AG20443 (cell line): ENCODE measurements around the gene CDC42EP4.
A peak's percentile ranks its signal among the peaks of the same experiment; 100 is the strongest.
"Not testable (repeated sequence)": the region's sequence is repeated elsewhere in the genome, so short reads cannot be mapped to it uniquely, and the experiment has no call there.

Experiments
- DNase-seq: peaks from one replicate; pipeline ENCODE4 v3.0.0; 2012; ENCODE audit warnings: low spot score, mixed read lengths

Gene CDC42EP4

GRCh38 chr17:73343168-73343634 is 31.4 kb upstream of the CDC42EP4 start:
- DNase-seq: peak; percentile 89

GRCh38 chr17:73342541-73343167 is 30.9 kb upstream of the CDC42EP4 start:
- DNase-seq: peak; percentile 40

- DNase-seq: peak; percentile 66
Observed at GRCh38 chr17:73342050-73342522, 30.3 kb upstream of the CDC42EP4 start.

DNA sequence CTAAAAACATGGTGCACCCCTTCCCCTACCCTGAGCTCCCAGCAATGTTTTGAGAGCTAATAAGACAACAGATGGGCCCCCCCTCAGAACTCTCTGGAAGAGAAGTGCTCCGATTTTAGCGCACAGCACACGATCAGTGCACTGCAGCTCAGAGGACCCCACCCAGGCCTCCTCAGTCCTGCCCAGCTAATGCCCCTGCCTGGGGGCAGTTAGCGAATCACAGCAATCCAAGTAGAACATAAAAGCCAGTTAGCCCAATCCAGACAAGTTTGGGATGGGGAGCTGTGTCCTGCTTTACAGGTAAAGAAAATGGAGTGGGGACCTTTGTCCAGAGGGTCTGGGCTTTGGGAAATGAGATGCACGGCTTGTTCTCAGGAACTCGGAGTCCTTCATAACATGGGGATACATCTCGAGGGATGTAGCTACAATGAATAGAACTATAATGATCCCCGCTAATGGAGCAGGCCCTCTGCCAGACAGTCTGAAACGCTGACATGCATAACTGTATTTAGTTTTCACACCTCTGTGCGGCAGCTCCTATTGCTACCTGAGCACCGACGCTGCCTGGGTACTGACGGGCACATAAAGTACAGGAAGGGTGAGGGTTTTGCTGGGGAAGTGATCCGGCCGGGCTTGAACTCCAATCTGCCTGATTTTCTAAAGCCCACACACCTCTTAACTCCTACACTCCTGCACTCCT is 29.7 kb upstream of the CDC42EP4 start:
- no peak for DNase-seq

DNA sequence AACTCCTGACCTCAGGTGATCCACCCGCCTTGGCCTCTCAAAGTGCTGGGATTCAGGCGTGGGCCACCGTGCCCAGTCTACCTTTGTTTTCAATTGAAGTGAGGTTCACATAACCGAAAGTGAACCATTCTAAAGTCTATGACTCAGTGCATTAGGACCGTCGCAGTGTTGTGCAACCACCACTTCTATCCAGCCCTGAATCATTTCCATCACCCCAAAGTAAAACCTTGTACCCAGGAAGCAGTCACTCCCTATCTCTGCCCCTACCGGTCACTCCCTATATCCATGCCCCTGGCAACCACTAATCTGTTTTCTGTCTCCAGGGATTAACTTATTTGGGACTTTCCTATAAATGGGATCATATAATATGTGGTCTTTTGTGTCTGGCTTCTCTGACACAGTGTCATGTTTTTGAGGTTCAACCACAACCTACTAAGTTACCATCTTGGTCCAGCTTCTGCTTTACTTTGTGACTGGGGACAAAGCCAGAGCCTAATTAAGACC is 28.3 kb upstream of the CDC42EP4 start:
- DNase-seq: peak; percentile 92

DNA sequence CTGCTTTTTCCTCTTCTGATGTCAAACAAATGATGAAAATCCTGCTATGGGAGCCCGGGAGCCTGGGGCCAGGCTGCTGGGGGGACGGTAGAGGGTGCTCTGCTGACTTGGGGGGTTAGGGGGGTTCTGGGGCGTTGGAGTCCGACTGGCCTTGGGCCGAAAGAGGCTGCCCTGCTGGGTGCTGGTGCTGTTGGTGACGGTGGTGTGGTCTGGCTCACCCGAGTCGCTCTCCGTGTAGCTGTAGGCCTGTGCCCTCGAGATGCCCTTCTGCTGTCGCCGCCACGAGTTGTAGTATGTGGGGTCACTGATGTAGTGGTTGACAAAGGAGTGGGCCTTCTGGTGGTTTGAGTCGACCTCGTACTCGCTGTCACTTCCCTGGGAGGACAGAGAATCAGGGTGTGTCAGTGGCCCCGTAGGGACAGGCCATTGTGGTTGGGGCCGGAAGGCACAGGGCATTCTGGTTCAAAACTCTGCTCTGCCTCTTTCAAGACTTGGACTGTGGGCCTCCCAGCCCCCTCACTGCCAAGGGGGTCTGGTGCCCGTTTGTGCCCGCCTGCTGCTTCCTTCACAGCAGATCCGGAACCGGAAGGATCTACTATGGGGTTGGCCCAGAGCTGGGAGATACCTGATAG is 26.9 kb upstream of the CDC42EP4 start:
- DNase-seq: no peak

- peak; percentile 60 for DNase-seq
Observed at GRCh38 chr17:73338050-73338521, 26.3 kb upstream of the CDC42EP4 start.

GRCh38 chr17:73337330-73337710 is 25.5 kb upstream of the CDC42EP4 start:
- no peak for DNase-seq

DNA sequence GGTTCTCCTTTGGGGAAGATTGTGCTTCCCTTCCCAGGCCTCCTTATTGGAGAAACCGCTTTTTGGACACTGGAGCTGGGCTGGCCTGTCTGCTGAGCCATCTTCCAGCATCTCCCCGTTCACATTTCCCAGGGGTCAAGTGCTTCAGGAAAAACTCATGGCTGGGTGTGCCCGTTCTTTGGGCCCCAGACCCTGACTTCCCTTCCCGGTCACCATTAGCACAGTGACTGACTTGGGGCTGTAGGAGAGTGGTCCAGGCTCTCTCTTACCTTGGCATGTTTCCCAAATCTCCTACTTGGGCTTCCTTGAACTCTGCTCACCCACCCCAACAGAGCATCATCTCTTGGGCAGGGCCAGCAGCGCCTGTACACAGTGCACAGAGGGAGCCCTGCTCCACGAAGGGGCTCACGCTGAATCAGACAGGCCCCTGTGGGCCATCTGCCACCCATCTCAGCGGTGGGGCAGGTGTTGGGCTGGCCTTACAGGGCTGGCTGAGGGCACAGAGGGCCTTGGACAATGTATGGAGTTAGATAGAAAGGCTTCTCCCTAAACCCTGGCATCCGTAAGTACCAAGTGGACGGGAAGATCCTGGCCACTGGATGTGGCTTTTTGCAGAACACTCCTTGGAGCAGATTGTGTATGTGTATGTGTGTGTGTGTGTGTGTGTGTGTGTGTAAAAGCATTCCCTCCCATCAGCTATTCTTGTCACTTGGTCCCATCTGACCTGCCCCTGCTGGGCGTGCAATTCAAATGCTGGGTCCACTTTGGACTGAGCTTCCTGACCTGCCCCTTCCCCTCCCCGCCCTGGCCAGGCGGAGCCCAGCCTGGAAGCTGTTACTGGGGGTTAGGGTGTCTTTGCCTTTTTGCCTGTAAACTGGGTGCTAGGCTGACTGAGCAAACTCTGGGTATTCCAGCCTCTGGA is 24.9 kb upstream of the CDC42EP4 start:
- DNase-seq: no peak

DNA sequence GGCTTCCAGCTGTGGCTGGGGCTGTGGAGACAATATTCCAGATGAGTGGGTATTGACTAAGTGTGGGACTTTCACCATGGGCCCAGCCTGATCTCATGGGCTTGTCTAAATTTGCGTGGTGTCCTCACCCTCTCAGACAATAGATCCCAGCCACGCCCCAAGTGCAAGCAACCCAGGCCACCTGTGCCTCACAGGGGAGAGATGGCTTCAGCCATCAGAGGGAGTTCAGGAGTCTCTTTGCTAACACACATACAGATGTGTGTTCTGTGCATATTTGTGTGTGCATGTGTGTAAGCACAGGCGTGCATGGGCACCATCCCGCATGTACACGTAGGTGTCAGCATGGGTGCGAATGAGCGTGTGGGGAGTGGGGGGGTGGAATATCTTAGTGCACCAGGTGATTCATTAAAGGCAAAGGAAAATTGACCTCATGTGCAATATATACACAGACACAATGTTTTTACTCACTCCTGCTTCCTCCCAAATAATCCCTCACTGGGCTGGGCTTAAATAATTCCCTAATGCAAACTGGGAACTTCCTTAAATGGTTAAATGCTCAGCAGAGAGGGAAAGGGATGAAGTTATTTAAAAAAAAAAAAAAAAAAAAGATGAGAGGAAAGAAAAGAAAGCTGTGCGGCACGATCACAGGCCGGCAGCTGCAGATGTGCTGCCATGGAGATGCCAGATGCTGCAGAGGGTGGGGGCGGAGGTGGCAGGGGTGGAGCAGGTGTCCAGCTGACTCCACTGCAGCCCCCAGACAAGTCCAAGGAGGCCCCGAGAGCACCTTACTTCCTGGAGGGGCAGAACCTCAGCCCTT is 24.0 kb upstream of the CDC42EP4 start:
- DNase-seq: no peak

DNA sequence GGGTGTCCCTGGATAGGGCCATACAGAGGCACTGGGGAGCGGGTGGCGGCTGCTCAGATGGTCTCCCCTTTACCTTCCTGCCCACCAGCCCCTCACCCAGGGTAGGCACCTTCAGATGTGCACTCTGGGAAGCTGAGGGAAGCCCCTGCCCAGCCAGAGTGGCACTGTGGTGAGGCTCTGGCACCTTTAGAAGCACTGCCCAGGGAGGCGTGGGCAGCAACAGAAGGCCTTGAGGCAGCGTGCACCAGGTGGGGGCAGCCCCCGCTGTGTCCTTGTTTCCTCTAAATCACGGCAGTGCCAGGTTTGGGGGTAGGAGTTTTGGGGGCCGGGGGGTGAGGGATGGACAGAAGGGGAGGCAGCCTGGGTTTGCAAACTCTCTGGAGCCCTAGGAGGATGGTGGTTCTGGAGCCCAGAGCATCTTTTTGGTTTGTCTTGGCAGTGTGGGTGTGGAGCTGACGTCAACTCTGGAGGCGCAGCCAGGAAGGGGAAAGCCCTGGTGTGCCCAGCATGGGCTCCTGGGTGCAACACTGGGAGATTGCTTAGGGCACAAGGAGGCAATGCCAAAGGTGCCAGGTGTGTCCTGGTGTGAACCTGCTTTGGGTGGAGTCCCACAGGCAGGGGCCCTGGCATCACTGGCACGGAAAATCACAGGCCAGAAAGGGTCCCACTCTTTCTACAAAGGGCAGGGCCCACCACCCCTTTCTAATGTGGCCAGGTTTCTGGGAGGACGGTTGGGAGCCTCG is 23.1 kb upstream of the CDC42EP4 start:
- no peak for DNase-seq

DNA sequence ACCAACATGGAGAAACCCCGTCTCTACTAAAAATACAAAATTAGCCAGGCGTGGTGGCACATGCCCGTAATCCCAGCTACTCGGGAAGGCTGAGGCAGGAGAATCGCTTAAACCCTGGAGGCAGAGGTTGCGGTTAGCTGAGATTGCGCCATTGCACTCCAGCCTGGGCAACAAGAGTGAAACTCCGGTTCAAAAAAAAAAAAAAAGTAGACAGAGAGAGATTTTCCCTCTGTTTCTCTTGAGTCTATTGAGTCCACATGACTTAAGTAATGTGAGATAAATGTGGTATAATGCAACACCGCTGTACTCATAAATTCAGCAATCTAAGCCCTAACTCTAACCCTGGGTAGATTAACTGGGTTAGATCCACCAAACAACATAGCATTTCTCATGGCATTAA is 21.6 kb upstream of the CDC42EP4 start:
- not testable (repeated sequence) for DNase-seq

DNA sequence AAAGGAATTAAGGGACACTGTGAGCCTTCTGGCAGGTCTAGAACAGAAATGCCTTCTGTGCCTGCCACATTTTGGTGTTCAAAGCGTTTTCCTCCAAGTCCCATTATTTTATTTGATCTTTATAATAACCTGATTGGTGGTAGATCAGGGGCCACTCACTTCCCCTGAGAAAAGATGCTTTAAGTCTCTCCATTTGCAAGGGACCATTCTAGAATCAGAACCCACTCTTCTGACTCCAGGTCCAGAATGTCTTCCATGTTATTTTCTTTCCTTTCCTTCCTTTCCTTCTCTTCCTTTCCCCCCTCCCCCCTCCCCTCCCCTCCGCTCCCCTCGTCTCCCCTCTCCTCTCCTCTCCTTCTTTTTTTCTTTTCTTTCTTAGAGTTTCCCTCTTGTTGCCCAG is 19.3 kb upstream of the CDC42EP4 start:
- no peak for DNase-seq

DNA sequence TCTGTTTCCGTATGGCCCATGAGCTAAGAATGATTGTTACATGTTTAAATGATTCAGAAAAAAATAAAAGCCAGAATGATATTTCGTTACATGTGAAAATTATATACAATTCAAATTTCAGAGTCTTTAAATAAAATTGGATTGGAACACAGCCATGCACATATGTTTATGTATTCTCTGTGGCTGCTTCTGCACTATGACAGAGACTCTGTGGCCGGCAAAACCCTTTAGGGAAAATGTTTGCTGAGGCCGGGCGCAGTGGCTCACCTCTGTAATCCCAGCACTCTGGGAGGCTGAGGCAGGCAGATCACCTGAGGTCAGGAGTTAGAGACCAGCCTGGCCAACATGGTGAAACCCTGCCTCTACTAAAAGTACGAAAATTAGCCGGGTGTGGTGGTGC is 15.9 kb upstream of the CDC42EP4 start:
- DNase-seq: no peak

DNA sequence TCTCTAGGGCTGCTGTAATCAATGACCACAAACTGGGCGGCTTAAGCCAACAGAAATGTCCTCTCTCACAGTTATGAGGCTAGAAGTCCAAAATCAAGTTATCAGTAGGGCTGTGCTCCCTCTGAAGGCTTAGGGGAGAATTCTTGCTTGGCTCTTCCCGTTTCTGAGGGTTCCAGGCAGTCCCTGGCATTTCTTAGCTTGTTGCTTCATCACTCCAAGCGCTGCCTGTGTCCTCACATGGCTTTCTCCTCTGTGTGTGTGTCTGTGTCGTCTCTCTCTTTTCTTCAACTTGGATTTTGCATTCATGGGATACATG is 13.7 kb upstream of the CDC42EP4 start:
- DNase-seq: peak; percentile 83

GRCh38 chr17:73324711-73325526 is 13.1 kb upstream of the CDC42EP4 start:
- DNase-seq: no peak

DNA sequence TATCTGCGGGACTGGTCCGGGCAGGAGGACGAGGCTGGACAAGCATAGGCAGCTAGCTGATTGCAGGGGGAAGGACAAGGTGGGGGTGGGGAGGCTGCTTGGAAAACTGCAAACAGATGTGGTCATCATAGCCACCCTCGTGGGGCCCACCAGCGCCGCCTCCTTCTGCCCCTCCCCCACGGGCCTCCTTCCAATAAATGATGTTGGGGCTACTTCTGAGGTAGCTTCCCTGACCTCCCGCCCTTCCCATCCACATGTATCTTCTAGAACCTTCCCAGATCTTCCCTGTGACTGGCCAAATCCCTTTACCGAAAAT is 12.3 kb upstream of the CDC42EP4 start:
- no peak for DNase-seq

GRCh38 chr17:73323409-73324159 is 11.8 kb upstream of the CDC42EP4 start:
- DNase-seq: no peak
